Testis (tissue), 3 donors: ENCODE data around the gene C5orf63. TPM values are rescaled to one million over a fixed set of nuclear protein-coding genes. Genes with fewer than 3 reads are reported as not detected.

Source experiments
- DNase-seq: peaks from one replicate; pipeline ENCODE4 v3.0.0-alpha.2; 2019
- H3K27ac ChIP-seq, 2 donors: fragments of 200-600 bp; sonication (generic); one replicate each; pipeline ENCODE4 v1.5.1; 2019
- H3K27me3 ChIP-seq: fragments of 200-600 bp; sonication (generic); one replicate; pipeline ENCODE4 v1.5.1; 2019
- H3K36me3 ChIP-seq: fragments of 200-600 bp; sonication (generic); one replicate; pipeline ENCODE4 v1.5.1; 2017; ENCODE audit warnings: low read depth; ENCODE audit errors: missing control alignments
- H3K4me1 ChIP-seq: fragments of 200-600 bp; sonication (generic); one replicate; pipeline ENCODE4 v1.5.1; 2019
- H3K4me3 ChIP-seq, 2 donors: fragments of 200-600 bp; sonication (generic); one replicate each; pipeline ENCODE4 v1.5.1; 2017 to 2019
- H3K9me3 ChIP-seq: fragments of 200-600 bp; sonication (generic); one replicate; pipeline ENCODE4 v1.5.1; 2017
- POLR2A ChIP-seq: fragments of 450-650 bp; IDR thresholded peaks from one replicate; pipeline ENCODE4 v1.6.1; 2017; ENCODE audit warnings: antibody characterized with exemption, mild to moderate bottlenecking, moderate library complexity
- WGBS, 2 donors: methylation state at CpG; one replicate each; pipeline ENCODE4 v1.1.5; 2018; 5-methylcytosine and 5-hydroxymethylcytosine counted together
- intact Hi-C: fragments of 100-400 bp; cut with DNase I; formaldehyde crosslinking; loops from one replicate; pipeline ENCODE4 v1.15.1; 2023; ENCODE audit warnings: low total_unique reads
- polyA plus RNA-seq: library from polyadenylated mRNA; stranded (reverse); fragments of 350-450 nt; fragmentation: Illumina TruSeq; extraction: RNeasy Lipid Tissue Mini Kit (QIAGEN cat#74804); gene quantifications from one replicate; pipeline ENCODE4 v1.2.3, GENCODE V29; 2014; ENCODE audit warnings: low read depth, low replicate concordance; ENCODE audit not compliant: insufficient read depth
- total RNA-seq, 2 donors: library from RNA; depleted of rRNA; stranded (reverse); fragments of >200 nt; gene quantifications; one replicate each; pipeline ENCODE4 v1.2.3, GENCODE V29; 2016
- TF ChIP-seq, protein P1 (sequence below), 3 experiments: fragments of 450-650 bp in 2 of 3; fragments of 200-600 bp in 1 of 3; sonication (generic) in 1 of 3; IDR thresholded peaks; one replicate each; pipeline ENCODE4 v1.5.1; 2016 to 2019; ENCODE audit warnings: antibody characterized with exemption in 3 of 3, mild to moderate bottlenecking in 2 of 3, moderate library complexity in 1 of 3

The C5orf63 gene
- total and polyA plus RNA-seq, 3 donors from 2014 or later, result 17.8 to 27.4 (median 18.9) TPM

DNA sequence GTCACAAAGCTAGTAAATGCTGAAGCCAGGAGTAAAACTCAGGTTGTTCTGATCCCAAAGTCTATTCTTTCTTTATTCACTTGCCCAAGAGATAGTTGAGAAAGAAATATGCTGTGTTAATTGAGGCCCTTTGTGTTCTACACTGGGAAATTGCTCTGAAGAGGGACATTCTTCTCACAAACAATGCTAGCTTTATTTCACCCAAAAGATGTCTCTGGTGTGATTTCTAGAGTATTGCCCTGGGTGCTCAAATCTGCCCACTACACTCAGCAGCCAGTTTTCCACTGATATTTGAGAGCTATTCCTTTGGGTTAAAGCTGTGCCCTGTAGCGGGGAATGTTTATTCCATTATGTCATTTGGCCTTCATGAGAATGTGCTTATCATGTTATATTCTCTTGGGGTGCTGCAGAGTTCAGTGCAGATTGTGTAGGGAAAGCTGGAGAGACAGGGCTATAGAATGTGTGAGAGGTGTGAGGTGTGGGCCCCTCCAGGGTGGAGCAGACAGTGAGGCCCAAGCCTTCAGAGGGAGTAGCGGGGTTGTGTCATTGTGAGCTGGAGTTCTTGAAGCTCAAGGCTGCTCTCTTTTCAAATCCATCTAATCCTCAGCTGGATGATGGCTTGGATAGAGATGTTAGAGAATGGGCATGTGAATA is 21.0 kb upstream of the C5orf63 start:
- no peak for DNase-seq
- Histone ChIP-seq H3K4me1 (no peaks in the 10 kb centered on the region), H3K9me3 (no peaks in the 10 kb centered on the region), H3K36me3 (no peaks in the 10 kb centered on the region), H3K27ac (no peak overlapping the region), H3K4me3 (no peak overlapping the region), H3K27me3 (no peaks in the 10 kb centered on the region)
- intact Hi-C loops, result no loop called here
- WGBS, 2 donors, result 77 to 80% methylated on average over 2 of the region's 2 CpGs
- TF ChIP-seq POLR2A, result no peak
- TF ChIP-seq, protein P1, sequence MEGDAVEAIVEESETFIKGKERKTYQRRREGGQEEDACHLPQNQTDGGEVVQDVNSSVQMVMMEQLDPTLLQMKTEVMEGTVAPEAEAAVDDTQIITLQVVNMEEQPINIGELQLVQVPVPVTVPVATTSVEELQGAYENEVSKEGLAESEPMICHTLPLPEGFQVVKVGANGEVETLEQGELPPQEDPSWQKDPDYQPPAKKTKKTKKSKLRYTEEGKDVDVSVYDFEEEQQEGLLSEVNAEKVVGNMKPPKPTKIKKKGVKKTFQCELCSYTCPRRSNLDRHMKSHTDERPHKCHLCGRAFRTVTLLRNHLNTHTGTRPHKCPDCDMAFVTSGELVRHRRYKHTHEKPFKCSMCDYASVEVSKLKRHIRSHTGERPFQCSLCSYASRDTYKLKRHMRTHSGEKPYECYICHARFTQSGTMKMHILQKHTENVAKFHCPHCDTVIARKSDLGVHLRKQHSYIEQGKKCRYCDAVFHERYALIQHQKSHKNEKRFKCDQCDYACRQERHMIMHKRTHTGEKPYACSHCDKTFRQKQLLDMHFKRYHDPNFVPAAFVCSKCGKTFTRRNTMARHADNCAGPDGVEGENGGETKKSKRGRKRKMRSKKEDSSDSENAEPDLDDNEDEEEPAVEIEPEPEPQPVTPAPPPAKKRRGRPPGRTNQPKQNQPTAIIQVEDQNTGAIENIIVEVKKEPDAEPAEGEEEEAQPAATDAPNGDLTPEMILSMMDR (IDR thresholded peaks at IDR 0.05), result no peak

DNA sequence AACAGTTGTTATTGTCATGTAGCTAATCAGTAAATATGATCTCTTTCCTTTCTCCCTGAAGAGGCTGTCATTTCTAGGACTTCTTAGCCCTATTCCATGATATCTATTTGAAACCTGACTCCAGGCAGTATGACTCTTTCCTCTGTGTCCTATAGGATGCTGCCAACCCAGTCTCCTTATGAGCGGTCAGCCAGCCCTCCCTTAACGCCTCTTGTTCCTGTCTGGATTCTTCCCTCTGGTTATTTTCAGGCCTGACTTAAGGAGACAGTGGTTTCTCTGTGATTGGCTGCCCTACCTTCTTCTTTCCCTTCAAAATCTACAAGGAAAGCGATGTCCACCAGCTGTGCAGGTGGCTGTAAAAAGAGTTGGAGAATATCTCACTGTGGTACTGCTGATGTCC is 19.4 kb upstream of the C5orf63 start:
- no peak for TF ChIP-seq POLR2A
- TF ChIP-seq, protein P1 (IDR thresholded peaks at IDR 0.05), result no peak
- no peaks in the 10 kb centered on the region for H3K36me3 ChIP-seq
- intact Hi-C loops, result no loop called here
- no peaks in the 10 kb centered on the region for H3K4me1 ChIP-seq
- no peaks in the 10 kb centered on the region for H3K9me3 ChIP-seq
- no peaks in the 10 kb centered on the region for H3K27me3 ChIP-seq
- WGBS, 2 donors, result 70 to 80% methylated on average over 3 of the region's 3 CpGs
- no peak for DNase-seq
- no peak overlapping the region for H3K27ac ChIP-seq
- no peak overlapping the region for H3K4me3 ChIP-seq

DNA sequence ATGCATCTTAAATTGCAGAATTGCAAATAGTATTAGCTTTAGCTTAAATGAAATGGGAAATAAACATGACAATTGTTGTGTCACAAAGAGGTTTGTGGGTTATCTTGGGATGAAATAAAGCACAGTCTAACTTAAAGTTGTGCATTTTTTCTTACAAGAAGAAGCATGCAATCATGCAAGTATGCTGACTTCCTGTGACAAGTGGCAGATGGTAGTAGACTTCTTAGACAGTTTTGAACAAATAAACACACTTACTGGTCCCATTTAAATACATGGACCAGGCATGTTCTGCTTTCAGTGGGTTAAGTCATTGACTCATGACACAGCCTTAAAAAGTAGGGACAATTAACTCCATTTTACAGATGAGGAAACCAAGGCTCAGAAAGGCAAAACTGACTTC is 15.9 kb upstream of the C5orf63 start:
- Histone ChIP-seq H3K9me3 (no peaks in the 10 kb centered on the region), H3K27me3 (no peaks in the 10 kb centered on the region), H3K27ac (no peak overlapping the region), H3K4me3 (no peak overlapping the region), H3K4me1 (no peaks in the 10 kb centered on the region), H3K36me3 (no peaks in the 10 kb centered on the region)
- intact Hi-C loops, result no loop called here
- TF ChIP-seq, protein P1 (IDR thresholded peaks at IDR 0.05), result no peak
- no peak for TF ChIP-seq POLR2A
- DNase-seq, result no peak

DNA sequence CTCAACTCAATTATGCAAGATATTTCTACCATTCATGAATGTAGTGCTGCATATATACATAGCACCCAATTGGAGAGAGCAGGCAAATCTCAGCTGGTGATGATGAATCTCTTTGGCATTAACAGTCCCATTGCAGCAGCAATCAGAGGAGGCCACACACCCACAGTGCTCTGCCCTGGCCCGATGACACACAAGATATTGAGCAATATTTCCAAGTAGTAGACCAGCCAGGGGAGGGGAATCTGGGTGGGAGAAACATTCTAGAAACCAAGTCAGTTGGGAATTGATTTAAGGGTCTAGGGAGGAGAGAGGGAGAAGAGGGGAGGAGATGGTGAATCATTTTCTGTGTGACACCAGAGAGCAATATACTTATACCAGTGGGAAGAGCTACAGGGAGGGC is 14.9 kb upstream of the C5orf63 start:
- no peak overlapping the region for H3K27ac ChIP-seq
- WGBS, 2 donors, result 66 to 75% methylated on average over 1 of the region's 1 CpG
- DNase-seq, result no peak
- TF ChIP-seq, protein P1 (IDR thresholded peaks at IDR 0.05), result no peak
- no peak for TF ChIP-seq POLR2A
- H3K27me3 ChIP-seq, result no peaks in the 10 kb centered on the region
- H3K4me1 ChIP-seq, result no peaks in the 10 kb centered on the region
- H3K36me3 ChIP-seq, result no peaks in the 10 kb centered on the region
- no peak overlapping the region for H3K4me3 ChIP-seq
- intact Hi-C loops, result no loop called here
- no peaks in the 10 kb centered on the region for H3K9me3 ChIP-seq

DNA sequence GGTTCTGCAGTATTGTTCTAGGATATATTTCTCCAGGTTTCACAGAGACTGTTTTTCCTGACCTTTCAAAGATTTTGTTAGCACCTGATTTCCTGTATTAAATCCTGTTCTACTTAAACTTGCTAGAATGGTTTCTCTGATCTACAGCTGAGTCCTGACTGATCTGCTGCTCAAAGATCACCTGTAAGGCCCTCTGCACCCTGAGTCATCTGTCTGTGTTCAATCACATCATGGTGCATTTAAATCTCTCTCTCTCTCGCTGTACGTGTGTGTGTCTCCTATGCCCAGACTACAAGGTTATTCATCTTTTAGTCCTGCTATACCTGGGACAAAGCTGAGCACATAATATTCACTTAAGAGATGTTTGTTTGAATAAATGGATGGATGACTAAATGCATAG is 13.3 kb upstream of the C5orf63 start:
- Histone ChIP-seq H3K4me3 (no peak overlapping the region), H3K27me3 (no peaks in the 10 kb centered on the region), H3K4me1 (no peaks in the 10 kb centered on the region), H3K9me3 (no peaks in the 10 kb centered on the region), H3K36me3 (no peaks in the 10 kb centered on the region), H3K27ac (no peak overlapping the region)
- TF ChIP-seq, protein P1 (IDR thresholded peaks at IDR 0.05), result no peak
- no peak for TF ChIP-seq POLR2A
- intact Hi-C loops, result no loop called here
- WGBS, 2 donors, result 92 to 95% methylated on average over 2 of the region's 2 CpGs
- no peak for DNase-seq
